ENCODE measurements around the gene ARHGAP18.

The ARHGAP18 gene

DNA sequence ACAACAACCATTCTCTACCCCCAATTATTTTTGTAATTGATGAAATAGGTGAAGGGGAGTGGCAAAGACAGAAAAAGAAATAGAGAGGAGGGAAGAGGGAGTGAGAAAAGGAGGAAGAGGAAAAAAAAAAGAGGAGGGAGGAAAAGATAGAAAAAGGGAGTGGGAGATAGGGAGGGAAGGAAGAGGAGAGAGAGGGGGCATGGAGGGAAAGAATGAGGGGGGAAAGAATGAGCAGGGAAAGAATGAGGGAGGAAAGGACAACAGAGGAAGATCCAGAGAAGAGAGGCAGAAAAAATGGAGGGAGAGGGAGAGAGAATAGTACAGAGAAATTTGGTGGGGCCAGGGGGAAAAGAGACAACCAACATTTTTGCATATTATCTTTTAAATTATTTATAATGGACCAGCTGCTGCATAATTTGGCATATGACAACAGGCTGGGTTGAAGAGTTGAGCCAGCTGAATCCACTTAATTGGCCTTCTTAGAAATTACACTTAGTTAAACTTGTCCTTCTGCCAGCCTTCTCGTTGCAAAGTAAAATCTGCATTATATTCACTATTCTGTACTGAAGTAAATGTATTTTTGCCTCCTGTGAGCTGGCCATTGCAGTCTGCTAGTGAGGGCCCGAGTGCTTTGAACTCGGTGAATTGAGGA lies 101.0 kb downstream of the ARHGAP18 start:
- DNase-seq, result no peak

DNA sequence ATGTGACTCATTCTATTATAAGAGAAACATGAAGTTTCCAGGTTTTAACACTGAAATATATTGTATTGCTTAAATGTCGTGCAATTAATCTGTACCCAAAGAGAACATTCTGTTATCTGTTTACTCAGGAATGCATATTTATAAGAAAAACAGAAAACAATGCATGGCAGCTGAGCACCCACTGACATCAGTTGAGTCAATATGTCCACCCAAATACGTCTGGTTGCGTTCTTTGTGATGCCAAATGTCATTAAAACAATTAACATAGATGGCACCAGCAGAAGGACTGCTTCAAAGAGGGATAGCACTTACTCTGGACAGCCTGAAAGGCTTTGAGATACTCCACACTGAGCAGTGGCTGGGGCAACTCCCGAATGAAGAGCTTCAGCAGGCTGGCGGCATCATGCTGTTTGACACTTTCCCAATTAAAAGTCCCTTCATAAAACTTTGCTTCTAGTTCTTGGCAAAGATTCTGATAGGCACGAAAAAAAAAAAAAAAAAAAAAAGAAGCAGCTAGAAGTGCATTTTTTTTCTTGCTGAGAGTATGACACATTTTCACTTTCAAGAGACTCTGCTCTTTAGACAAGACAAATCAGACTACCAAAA lies 102.3 kb downstream of the ARHGAP18 start:
- DNase-seq, result no peak

DNA sequence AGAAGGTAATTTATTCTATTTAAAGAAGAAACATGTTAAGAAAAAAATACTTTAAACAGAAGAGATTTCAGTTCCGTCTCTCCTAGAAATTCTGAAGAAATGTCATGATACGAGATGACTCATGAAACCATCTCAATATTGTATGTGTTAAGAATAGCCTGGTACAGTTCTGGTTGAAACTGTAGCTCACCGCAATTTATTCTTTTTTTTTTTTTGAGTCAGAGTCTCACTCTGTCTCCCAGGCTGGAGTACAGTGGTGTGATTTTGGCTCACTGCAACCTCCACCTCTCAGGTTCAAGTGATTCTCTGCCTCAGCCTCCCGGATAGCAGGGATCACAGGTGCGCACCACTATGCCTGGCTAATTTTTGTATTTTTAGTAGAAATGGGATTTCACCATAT lies 103.3 kb downstream of the ARHGAP18 start:
- no peak for DNase-seq

DNA sequence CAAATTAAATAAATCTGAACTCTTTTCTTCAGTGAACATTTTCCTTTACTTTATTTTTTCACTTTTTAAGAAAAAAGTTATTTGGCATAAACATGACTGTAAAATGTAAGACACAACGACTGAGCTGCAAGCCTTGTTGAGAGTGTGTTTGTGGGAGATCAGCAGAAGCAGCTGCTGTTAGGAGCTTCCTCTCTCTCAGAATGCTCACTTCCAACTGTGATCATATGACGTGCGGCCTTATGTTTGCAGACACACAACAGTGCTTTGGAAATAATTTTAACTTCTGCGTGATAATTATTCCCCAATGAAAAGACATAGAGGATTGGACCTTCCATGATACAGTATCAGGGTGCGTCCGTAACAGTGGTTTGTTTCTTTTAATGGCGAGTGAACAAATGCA lies 104.0 kb downstream of the ARHGAP18 start:
- DNase-seq, result no peak

DNA sequence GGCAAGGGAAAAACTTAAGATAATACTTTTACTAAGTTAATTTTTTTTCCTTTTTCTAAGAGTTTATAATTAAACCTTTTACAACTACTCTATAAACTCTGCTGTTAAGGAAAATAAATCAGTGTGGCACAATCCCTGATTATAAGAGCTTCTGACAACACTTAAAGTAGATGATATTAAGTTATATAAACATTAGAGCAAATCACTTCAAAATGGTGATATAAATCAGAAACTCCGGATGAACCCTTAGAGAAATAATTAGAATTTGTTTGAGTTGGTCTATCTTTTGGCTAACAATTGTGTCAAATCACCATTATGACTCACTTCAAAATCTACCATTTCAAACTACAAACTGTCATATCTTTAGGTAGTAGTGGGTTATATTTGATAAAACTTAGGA lies 104.9 kb downstream of the ARHGAP18 start:
- no peak for DNase-seq

DNA sequence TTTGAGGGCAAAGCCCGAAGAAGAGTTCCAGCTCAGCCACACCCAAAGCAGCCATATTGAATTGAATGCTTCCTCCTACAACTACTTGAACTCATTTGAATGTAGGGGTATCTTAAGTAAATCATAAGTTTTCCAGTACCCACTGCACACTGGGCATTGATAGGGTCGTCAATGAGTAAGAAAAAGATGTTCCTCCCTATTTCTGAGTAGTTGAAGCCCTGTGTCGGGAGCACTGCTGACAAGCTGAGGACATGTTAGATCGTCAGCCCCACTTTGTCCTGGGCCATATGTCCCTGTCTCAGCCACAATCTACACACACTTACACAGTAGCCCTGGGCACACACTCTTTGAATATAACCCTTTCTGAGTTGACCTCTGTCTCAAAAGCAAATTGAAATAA lies 105.7 kb downstream of the ARHGAP18 start:
- DNase-seq, result no peak

DNA sequence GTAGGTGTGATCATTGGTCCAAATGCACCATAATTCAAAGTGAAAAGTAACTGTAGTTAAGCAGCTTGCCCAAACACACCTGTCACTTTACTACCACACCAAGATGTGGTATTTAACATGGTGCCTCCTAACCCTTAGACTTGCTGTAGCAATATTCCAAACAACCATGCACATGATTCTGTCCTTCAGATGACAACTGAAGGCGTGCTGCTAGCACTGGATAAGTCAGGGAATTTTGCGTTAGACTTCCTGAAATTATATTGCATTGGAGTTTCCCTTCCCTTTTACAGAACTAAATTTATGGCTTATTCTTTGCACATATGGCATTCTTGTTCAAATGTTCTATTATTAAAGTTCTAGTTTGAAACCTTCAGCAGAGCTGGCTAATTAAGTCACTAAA lies 106.2 kb downstream of the ARHGAP18 start:
- no peak for DNase-seq

- DNase-seq, result no peak
These were observed 108.7 kb downstream of the ARHGAP18 start for GRCh38 chr6:129601323-129601722.

DNA sequence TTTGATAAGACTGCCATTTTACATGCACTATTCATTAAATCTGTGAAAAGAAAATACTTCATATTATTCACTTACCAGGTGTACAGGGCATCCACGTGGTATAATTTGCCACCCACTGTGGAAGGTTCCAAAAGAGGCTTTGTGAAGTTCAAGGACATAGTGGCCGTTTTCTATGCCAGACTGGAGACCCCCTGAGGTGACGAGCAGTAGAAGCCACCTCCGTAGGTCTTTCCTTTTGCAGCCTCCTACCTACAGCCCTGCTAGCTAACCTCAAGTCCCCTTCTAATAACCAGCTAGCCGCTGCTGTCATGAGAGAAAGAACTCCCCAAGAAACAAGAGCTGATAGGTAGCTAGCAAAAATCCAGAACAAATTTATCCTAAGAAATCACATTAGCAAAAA lies 110.5 kb downstream of the ARHGAP18 start:
- no peak for DNase-seq

DNA sequence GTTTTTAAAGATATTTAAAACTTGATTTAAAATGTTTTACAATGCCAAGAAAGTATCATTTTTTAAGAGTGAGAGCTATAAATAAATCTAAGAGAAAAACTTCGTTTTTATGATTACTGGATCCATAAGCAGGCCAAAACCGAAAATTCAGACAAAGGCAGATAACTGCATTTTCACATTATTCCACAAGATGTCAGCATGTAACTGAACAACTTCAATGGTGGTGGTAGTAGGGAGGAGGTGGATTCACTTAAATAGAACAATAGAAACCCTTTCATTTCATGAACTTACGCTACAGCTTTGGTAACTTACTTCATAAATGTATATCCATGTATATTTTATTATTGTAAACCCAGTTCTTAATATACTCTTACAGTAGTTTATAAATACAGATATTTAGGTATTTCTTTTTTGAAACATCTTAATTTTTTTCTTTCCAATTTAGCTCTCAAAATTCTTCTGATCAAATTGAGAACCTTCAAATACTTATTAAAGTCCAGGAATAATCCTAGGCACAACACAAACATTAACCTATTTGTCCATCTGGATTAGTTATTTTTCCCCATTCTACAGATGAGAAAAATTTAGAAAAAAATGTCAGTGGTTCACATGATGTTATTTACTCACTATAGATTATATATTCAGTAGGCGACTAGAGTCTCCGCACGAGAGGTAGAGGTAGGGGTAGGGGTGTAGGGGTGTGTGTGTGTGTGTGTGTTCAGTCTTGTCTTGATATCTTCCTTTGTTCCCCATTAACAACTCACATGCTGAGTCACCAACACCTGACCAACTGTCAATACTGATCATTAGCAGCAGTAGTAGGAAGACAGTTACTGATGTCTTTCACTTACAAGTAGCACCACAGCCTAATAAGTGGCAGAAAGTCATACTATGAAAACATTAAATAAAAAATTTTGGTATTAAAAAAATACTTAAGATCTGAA lies 111.5 kb downstream of the ARHGAP18 start:
- DNase-seq, result no peak

- no peak for DNase-seq
These were observed 112.8 kb downstream of the ARHGAP18 start for GRCh38 chr6:129597023-129597713.

DNA sequence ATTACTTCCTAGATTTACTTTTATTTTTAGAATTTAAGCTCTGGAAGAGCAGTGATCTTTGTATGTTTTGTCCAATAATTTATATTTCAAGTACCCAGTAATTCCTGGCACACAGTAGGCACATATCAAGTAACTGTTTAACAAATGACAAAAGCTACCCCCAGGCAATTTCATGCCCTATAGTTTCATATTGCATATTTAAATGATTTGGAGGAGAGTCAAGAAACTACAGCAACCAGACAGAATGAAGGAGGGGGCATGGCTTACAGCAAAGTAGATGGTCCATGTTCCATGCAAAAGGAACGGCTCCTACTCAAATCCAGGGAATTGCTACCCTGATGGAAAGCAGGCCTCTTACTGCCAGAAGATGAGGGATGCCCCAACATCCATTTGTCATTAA lies 113.5 kb downstream of the ARHGAP18 start:
- DNase-seq, result no peak

- DNase-seq, result no peak
These were observed 116.8 kb downstream of the ARHGAP18 start for GRCh38 chr6:129593233-129593564.

- DNase-seq, result no peak
These were observed 117.3 kb downstream of the ARHGAP18 start for GRCh38 chr6:129592516-129593232.

- no peak for DNase-seq
These were observed 119.5 kb downstream of the ARHGAP18 start for GRCh38 chr6:129590408-129591022.

- DNase-seq, result no peak
These were observed 123.2 kb downstream of the ARHGAP18 start for GRCh38 chr6:129586815-129587214.

DNA sequence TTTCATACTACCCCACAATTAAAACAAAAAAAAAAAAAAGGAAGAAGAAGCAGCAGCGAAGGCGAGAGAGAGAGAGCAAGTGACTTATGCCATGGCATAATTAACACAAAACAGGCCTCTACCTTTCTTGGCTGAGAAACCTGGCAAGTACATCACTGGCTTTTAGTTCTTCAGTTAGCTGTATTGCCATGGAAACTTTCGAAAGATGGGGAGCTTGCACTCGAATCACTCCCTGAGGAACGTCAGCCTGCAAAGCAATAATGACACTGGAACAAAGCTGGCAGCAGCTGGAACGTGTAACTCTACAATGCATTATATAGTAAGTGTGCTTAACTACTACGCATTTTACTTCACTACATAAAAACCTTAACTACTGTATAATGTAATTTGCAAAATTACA lies 126.1 kb downstream of the ARHGAP18 start:
- no peak for DNase-seq

GRCh38 chr6:129578315-129578714 lies 131.7 kb downstream of the ARHGAP18 start:
- no peak for DNase-seq

DNA sequence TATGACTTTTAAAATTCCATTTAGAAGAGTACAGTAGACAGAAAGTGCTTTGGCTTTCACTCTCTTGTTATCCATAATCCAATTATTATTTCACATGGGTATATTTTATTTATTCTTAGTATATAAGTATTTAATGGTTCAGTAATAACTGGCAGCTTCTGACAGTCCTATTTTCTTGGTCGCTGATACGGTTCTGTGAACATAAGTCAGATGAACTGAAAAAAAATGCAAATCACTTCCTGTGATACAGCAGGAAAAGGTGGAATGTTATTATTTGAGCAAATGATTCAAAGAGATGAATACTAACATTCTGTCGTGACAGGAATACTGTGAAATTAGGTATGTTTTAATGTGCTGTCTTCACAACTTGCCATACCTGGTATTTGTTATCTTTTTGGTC lies 132.3 kb downstream of the ARHGAP18 start:
- DNase-seq, result no peak

DNA sequence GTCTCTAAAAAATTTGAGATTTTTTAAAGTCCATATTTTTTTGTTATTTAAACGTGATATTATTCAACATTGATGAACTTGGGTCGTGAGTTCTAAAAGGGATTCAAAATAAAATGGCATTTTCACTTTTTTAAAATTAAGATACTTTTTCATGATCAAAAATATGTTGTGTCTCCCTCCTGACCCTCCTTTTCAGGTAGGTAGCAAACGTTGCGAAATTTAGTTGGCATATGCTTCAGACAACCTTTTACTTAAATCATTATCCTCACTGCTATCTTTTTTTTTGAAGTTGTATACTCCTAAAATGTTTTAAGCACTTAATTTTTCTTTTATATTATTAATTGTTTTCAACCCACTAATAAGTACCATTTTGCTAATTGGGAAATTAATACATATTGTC lies 133.5 kb downstream of the ARHGAP18 start:
- no peak for DNase-seq

GRCh38 chr6:129575378-129576118 lies 134.4 kb downstream of the ARHGAP18 start:
- no peak for DNase-seq
